ENCODE measurements around the gene LRP3.
"Not testable (repeated sequence)": the region's sequence is repeated elsewhere in the genome, so short reads cannot be mapped to it uniquely, and the experiment has no call there.

LRP3 gene

GRCh38 chr19:33202546-33203507, 8.7 kb downstream of the LRP3 start:
- DNase-seq (ENCODE audit: low read depth), result no peak

- no peak for DNase-seq (ENCODE audit: low read depth)
These were observed 9.4 kb downstream of the LRP3 start for GRCh38 chr19:33203529-33203928.

GRCh38 chr19:33204136-33204973, 10.2 kb downstream of the LRP3 start:
- DNase-seq (ENCODE audit: low read depth), result no peak

- no peak for DNase-seq (ENCODE audit: low read depth)
These were observed 11.0 kb downstream of the LRP3 start for GRCh38 chr19:33205110-33205509.

GRCh38 chr19:33205531-33206260, 11.6 kb downstream of the LRP3 start:
- DNase-seq (ENCODE audit: low read depth), result no peak

GRCh38 chr19:33206261-33207039, 12.3 kb downstream of the LRP3 start:
- no peak for DNase-seq (ENCODE audit: low read depth)

- DNase-seq (ENCODE audit: low read depth), result no peak
These were observed 13.0 kb downstream of the LRP3 start for GRCh38 chr19:33207040-33207620.

- no peak for DNase-seq (ENCODE audit: low read depth)
These were observed 13.8 kb downstream of the LRP3 start for GRCh38 chr19:33207903-33208302.

GRCh38 chr19:33208371-33208895, 14.3 kb downstream of the LRP3 start:
- no peak for DNase-seq (ENCODE audit: low read depth)

GRCh38 chr19:33208904-33209849, 15.0 kb downstream of the LRP3 start:
- DNase-seq (ENCODE audit: low read depth), result no peak

GRCh38 chr19:33209850-33210230, 15.7 kb downstream of the LRP3 start:
- DNase-seq (ENCODE audit: low read depth), result not testable (repeated sequence)

- DNase-seq (ENCODE audit: low read depth), result no peak
These were observed 16.3 kb downstream of the LRP3 start for GRCh38 chr19:33210266-33210940.

- no peak for DNase-seq (ENCODE audit: low read depth)
These were observed 17.8 kb downstream of the LRP3 start for GRCh38 chr19:33211794-33212435.

GRCh38 chr19:33212436-33213172, 18.5 kb downstream of the LRP3 start:
- no peak for DNase-seq (ENCODE audit: low read depth)

GRCh38 chr19:33214596-33214995, 20.5 kb downstream of the LRP3 start:
- DNase-seq (ENCODE audit: low read depth), result no peak

GRCh38 chr19:33215438-33216197, 21.5 kb downstream of the LRP3 start:
- DNase-seq (ENCODE audit: low read depth), result no peak

GRCh38 chr19:33216198-33216830, 22.2 kb downstream of the LRP3 start:
- DNase-seq (ENCODE audit: low read depth), result no peak
